OCI-LY1 (cell line): ENCODE results near the gene DDC.

Experiments
- H2AFZ ChIP-seq: fragments of 200-600 bp; sonication (generic), shearing (Covaris generic); 2 replicates; pipeline ENCODE4 v1.6.0; 2014; ENCODE audit warnings: antibody characterized with exemption, mild to moderate bottlenecking, low read length
- H3F3A ChIP-seq: fragments of 200-600 bp; sonication (generic), shearing (Covaris generic); 2 replicates; pipeline ENCODE4 v1.6.0; 2014; ENCODE audit warnings: mild to moderate bottlenecking, antibody characterized with exemption, low read length, moderate library complexity; ENCODE audit not compliant: insufficient read depth
- H3K27ac ChIP-seq: fragments of 200-600 bp; sonication (generic); 2 replicates; pipeline ENCODE4 v1.5.1; 2014; ENCODE audit warnings: low read length, mixed run types, mild to moderate bottlenecking, low read depth; ENCODE audit not compliant: poor library complexity, severe bottlenecking
- H3K27me3 ChIP-seq: fragments of 200-600 bp; sonication (generic); 2 replicates; pipeline ENCODE4 v1.6.0; 2014; ENCODE audit warnings: antibody characterized with exemption, mild to moderate bottlenecking, low read length, moderate library complexity; ENCODE audit not compliant: insufficient read depth
- H3K36me3 ChIP-seq: fragments of 200-600 bp; sonication (generic); 2 replicates; pipeline ENCODE4 v1.6.1; 2014; ENCODE audit warnings: mild to moderate bottlenecking, antibody characterized with exemption, low read length, moderate library complexity, mixed read lengths; ENCODE audit not compliant: insufficient read depth
- H3K4me1 ChIP-seq: fragments of 200-600 bp; sonication (generic); 2 replicates; pipeline ENCODE4 v1.5.1; 2014; ENCODE audit warnings: mild to moderate bottlenecking, low read length, moderate library complexity; ENCODE audit not compliant: insufficient read depth, severe bottlenecking
- H3K4me2 ChIP-seq: fragments of 200-600 bp; sonication (generic), shearing (Covaris generic); 2 replicates; pipeline ENCODE4 v1.6.1; 2014; ENCODE audit warnings: low read length
- H3K4me3 ChIP-seq: fragments of 200-600 bp; sonication (generic); 2 replicates; pipeline ENCODE4 v1.5.1; 2014; ENCODE audit warnings: low read length, low read depth, mild to moderate bottlenecking, mixed read lengths; ENCODE audit not compliant: poor library complexity, severe bottlenecking
- H3K79me2 ChIP-seq: fragments of 200-600 bp; shearing (Covaris generic); 2 replicates; pipeline ENCODE4 v1.6.1; 2016; ENCODE audit warnings: mixed run types, low read length, mixed read lengths; ENCODE audit not compliant: insufficient read depth
- H3K9ac ChIP-seq: fragments of 200-600 bp; sonication (generic), shearing (Covaris generic); 2 replicates; pipeline ENCODE4 v1.6.1; 2014; ENCODE audit warnings: mild to moderate bottlenecking, low read length, mixed read lengths
- H3K9me2 ChIP-seq: fragments of 200-600 bp; sonication (generic), shearing (Covaris generic); 2 replicates; pipeline ENCODE4 v1.6.1; 2014; ENCODE audit warnings: low read depth, mild to moderate bottlenecking, low read length, mixed read lengths
- H3K9me3 ChIP-seq: fragments of 200-600 bp; shearing (Covaris generic); 2 replicates; pipeline ENCODE4 v1.6.1; 2014; ENCODE audit warnings: low read length, mixed read lengths
- H4K20me1 ChIP-seq: fragments of 200-600 bp; sonication (generic), shearing (Covaris generic); 2 replicates; pipeline ENCODE4 v1.6.0; 2016; ENCODE audit warnings: mild to moderate bottlenecking, low read length; ENCODE audit not compliant: insufficient read depth
- EZH2 ChIP-seq: fragments of 200-600 bp; sonication (generic), shearing (Covaris generic); IDR thresholded peaks from 2 replicates; pipeline ENCODE4 v1.8.0; 2017; ENCODE audit warnings: borderline replicate concordance, mixed run types, mild to moderate bottlenecking, antibody characterized with exemption, low read length, moderate library complexity, mixed read lengths
- TF ChIP-seq, protein P1 (sequence below): fragments of 200-600 bp; sonication (generic), shearing (Covaris generic); IDR thresholded peaks from 2 replicates; pipeline ENCODE4 v1.5.1; 2017; ENCODE audit warnings: mild to moderate bottlenecking, antibody characterized with exemption, low read length, moderate library complexity, mixed read lengths

DDC gene

DNA sequence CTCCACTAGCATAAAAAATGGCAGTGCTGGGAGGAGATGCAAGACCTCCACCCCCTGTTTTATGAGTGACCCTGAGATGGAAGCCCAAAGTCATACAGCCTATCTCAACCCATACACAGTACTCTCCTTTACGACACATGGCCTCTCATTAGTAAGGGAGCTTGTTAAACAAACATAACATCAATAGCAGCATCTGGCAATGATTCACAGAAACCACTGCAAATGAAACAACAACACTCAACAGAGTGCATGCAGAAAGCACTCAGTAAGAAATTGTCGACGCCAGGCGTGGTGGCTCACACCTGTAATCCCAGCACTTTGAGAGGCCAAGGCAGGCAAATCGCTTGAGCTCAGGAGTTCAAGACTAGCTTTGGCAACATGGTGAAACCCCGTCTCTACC is 87.6 kb downstream of the DDC start:
- H3K4me3 ChIP-seq, result no peak overlapping the region
- no peaks in the 10 kb centered on the region for H3K36me3 ChIP-seq
- no peaks in the 10 kb centered on the region for H4K20me1 ChIP-seq
- H3K9me3 ChIP-seq, result no peaks in the 10 kb centered on the region
- no peak overlapping the region for H2AFZ ChIP-seq
- H3K4me2 ChIP-seq, result no peak overlapping the region
- no peak overlapping the region for H3K27ac ChIP-seq
- no peaks in the 10 kb centered on the region for H3K79me2 ChIP-seq
- no peak overlapping the region for H3K9ac ChIP-seq
- TF ChIP-seq EZH2, result no peak
- TF ChIP-seq, protein P1, sequence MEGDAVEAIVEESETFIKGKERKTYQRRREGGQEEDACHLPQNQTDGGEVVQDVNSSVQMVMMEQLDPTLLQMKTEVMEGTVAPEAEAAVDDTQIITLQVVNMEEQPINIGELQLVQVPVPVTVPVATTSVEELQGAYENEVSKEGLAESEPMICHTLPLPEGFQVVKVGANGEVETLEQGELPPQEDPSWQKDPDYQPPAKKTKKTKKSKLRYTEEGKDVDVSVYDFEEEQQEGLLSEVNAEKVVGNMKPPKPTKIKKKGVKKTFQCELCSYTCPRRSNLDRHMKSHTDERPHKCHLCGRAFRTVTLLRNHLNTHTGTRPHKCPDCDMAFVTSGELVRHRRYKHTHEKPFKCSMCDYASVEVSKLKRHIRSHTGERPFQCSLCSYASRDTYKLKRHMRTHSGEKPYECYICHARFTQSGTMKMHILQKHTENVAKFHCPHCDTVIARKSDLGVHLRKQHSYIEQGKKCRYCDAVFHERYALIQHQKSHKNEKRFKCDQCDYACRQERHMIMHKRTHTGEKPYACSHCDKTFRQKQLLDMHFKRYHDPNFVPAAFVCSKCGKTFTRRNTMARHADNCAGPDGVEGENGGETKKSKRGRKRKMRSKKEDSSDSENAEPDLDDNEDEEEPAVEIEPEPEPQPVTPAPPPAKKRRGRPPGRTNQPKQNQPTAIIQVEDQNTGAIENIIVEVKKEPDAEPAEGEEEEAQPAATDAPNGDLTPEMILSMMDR, result no peak
- H3F3A ChIP-seq, result no peaks in the 10 kb centered on the region
- H3K4me1 ChIP-seq, result no peaks in the 10 kb centered on the region
- peaks cover 6% of the 10 kb centered on the region; the same call in 1 of the 2 replicates for H3K27me3 ChIP-seq
- H3K9me2 ChIP-seq, result no peaks in the 10 kb centered on the region

- no peak overlapping the region for H3K9ac ChIP-seq
- no peak overlapping the region for H2AFZ ChIP-seq
- no peaks in the 10 kb centered on the region for H3K9me2 ChIP-seq
- peaks cover 11% of the 10 kb centered on the region; the same call in 1 of the 2 replicates for H3K27me3 ChIP-seq
- no peaks in the 10 kb centered on the region for H3K4me1 ChIP-seq
- no peaks in the 10 kb centered on the region for H3K9me3 ChIP-seq
- no peak overlapping the region for H3K4me2 ChIP-seq
- no peak for TF ChIP-seq EZH2
- TF ChIP-seq, protein P1, result no peak
- H3K36me3 ChIP-seq, result no peaks in the 10 kb centered on the region
- no peaks in the 10 kb centered on the region for H4K20me1 ChIP-seq
- H3K27ac ChIP-seq, result no peak overlapping the region
- no peak overlapping the region for H3K4me3 ChIP-seq
- no peaks in the 10 kb centered on the region for H3F3A ChIP-seq
- H3K79me2 ChIP-seq, result no peaks in the 10 kb centered on the region
Observed at GRCh38 chr7:50476953-50477625, 88.1 kb downstream of the DDC start.

GRCh38 chr7:50475340-50475739 is 89.9 kb downstream of the DDC start:
- Histone ChIP-seq H3K79me2 (no peaks in the 10 kb centered on the region), H4K20me1 (no peaks in the 10 kb centered on the region), H3K9me3 (no peaks in the 10 kb centered on the region), H3K27ac (no peak overlapping the region), H3K27me3 (peaks cover 11% of the 10 kb centered on the region; the same call in 1 of the 2 replicates), H3F3A (no peaks in the 10 kb centered on the region), H3K36me3 (no peaks in the 10 kb centered on the region), H3K4me3 (no peak overlapping the region), H2AFZ (no peak overlapping the region), H3K9ac (no peak overlapping the region), H3K9me2 (no peaks in the 10 kb centered on the region), H3K4me2 (no peak overlapping the region), H3K4me1 (no peaks in the 10 kb centered on the region)
- TF ChIP-seq EZH2, result no peak
- TF ChIP-seq, protein P1, result no peak
